HG02610 (cell line): ENCODE results near the gene STK32C.
"Not testable (repeated sequence)": the region's sequence is repeated elsewhere in the genome, so short reads cannot be mapped to it uniquely, and the experiment has no call there.

Source experiments
- ATAC-seq: cut with Tn5 transposase; IDR thresholded peaks from one replicate; pipeline ENCODE4 v1.9.1; 2021; ENCODE audit warnings: mild to moderate bottlenecking, moderate library complexity; ENCODE audit not compliant: unreplicated experiment

The STK32C gene

GRCh38 chr10:132270256-132270655, 37.5 kb downstream of the STK32C start:
- ATAC-seq = no peak

DNA sequence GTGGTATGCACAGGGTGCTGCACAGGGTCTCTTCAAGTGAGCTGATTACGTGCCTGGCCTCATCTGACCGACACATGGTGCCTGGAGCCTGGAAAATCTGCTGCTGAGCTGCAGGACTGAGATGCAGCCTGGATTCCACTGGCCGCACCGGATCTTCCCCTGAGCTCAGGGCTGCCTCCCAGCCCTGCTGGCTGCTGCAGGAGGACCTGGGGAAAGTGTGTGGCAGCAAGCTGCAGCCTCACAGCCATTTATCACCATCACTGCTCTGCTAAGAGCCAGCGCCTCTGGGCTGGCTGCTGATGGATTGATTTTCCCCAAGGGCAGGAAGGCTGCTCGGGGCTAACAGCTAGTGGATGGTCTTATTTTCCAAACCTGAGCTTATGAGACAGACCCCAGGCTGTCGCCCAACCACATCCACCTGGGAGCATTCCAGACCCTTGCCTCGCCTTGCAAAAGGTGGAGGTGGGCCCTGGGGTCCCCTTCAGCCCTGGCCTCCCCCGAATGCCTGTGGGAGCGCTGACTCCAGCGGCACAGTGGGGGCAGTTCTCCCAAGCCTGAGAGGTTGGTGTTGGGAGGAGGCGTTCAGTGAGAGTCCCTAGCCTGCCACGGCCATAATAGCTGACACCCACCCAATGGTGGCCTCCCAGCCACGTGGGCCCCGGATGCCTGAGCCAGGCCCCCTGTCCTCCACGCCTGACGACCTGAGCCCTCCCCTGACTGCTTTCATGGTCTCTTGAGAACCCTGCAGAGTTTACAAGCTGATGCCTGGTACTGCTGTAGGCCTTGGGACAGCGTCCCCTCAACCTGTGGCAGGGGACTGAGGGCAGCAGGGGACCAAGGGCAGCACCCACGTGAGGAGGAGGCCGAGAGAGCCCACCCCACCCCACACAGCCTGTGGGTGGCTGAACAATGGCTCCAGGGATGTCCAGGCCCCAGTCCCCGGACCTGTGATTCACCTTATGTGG, 38.2 kb downstream of the STK32C start:
- no peak for ATAC-seq

DNA sequence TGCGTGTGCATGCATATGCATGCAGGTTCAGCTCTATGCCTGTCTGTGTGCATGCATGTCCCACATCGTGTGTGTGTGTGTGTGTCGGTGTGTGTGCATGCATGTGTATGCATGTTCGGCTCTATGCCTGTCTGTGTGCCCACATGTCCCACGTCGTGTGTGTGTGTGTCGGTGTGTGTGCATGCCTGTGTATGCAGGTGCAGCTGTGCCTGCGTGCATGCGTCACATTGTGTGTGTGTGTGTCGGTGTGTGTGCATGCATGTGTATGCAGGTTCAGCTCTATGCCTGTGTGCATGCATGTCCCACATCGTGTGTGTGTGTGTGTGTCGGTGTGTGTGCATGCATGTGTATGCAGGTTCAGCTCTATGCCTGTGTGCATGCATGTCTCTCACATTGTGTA, 39.8 kb downstream of the STK32C start:
- ATAC-seq = not testable (repeated sequence)

- ATAC-seq = no peak
These were observed 41.1 kb downstream of the STK32C start for GRCh38 chr10:132266594-132267161.

DNA sequence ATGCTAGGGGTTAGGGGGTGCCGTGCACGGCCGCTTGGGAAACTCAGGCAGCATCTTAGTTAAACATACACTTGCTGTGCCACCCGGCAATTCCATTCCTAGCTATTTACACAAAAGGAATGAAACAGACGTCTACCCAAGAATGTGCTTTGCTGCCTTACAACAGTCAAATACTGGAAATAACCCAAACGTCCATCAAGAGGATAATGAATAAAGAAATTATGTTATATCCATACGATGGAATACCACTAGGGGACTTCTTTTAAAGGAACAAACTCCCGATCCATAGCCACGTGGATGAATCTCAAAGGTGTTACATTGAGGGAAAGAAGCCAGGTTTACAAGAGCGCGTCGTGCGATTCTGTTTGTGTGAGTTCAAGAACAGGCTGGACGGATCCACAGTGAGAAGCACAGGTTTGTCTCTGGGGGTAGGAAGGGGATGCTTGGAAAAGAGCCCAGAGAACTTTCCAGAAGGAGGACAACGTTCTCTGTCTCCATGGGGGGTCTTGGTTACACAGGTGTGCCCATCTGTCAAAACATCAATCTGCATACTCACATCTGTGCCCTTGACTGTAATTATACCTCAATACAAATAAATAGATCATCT, 41.8 kb downstream of the STK32C start:
- no peak for ATAC-seq

GRCh38 chr10:132264966-132265889, 42.5 kb downstream of the STK32C start:
- ATAC-seq = no peak

DNA sequence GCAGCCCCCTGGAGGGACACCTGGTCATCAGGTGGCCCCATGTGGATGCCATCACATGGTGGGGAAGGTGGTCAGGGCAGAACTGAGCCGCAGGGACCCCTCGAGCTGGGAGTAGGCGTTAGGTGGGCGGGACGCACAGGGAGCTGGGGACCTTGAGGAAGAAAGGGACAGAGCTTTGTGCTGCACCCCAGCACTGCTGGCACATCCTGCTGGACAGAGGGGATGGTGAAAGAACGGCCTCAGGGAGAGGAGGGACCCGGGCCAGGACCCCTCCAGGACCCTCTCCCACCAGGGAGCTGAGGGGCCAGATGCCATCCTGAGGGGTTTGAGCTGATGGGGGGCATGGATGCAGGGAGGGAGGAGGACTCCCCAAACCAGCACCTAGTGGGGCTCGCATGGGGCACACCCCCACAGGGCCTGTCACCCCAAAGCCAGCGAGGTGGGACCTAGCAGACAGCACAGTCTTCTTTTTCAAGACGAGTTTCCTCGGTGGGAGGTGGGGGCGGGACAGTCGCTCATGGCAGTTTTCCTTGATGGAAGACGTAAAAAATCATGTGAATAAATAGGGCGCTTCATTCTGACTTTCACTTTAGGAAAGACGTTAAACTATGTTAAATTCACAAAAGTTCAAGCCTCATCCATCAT, 43.3 kb downstream of the STK32C start:
- no peak for ATAC-seq

- ATAC-seq = no peak
These were observed 43.9 kb downstream of the STK32C start for GRCh38 chr10:132263866-132264265.

DNA sequence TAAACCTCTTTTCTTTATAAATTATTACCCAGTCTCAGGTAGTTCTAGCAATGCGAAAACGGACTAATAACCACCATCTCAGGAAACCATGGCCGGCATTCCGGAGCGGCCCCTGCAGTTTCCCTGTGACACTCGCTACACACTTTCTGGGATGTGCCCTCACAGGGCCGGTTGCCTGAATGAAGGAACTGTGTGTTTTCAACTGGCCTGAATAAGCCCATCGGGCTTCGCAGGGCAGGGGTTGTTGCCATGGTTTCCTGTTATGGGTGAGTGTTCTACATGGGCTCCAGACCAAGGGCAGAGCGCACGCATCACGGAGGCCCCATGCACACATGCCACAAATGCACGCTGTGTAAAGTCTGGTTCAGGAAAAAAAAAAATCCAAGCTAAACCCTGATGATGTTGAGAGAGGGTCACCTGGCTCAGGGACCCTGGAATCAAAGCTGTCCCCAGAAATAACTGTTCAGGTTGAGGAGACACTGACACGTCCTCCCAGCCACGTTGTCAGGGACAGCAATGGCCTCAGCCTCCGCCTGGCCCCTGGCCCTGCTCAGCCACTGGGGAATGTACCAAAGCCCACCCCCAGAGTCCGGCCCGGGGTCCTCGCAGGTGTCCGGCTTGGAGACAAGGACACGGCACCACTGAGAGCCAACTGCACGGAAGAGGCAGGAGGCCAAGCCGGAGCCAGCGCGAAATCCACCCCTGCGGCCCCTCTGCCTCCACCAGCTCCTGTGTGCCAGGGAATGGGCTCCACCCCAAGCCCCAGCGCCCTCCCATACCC, 47.9 kb downstream of the STK32C start:
- no peak for ATAC-seq

DNA sequence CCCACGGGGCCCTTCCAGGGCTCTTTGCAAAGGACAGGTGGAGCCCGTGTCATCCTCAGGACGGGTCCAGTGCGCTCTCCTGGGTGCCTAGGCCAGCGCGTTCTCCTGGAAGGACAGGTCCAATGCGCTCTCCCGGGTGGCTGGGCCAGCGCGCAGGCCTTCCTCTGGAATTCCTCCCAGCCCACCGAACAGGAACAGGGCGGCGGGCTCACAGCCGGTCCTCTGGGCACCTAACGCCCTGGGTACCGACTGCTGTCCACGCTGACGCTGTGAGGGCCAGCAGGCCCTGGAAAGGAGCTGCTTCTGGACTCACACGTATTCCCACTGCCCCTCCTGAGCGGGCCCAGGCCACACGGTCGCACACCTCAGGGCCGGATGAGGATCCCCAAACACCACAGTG, 49.3 kb downstream of the STK32C start:
- ATAC-seq = no peak

DNA sequence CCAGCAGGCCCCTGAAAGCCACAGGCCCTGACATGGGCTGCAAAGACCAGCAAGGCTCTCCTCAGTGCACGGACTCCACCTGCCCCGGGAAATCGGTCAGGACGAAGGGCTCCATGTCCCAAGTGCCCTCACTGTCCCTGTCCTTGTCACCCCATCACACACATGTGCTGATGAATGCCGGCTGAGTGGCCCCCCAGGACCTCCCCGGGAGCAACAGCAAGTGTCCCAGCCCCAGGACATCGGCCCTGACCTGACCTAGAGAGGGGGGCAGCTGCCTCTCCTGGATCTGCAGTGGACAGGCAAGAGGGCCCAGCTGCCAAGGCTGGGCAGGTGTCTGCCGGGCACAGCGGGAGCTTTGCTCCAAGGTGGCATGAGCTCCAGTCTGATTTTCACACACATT, 49.8 kb downstream of the STK32C start:
- ATAC-seq = no peak

GRCh38 chr10:132257271-132257670, 50.5 kb downstream of the STK32C start:
- no peak for ATAC-seq

GRCh38 chr10:132256866-132257265, 50.9 kb downstream of the STK32C start:
- ATAC-seq = no peak

- ATAC-seq = no peak
These were observed 52.0 kb downstream of the STK32C start for GRCh38 chr10:132255489-132256344.

GRCh38 chr10:132254841-132255240, 52.9 kb downstream of the STK32C start:
- no peak for ATAC-seq

DNA sequence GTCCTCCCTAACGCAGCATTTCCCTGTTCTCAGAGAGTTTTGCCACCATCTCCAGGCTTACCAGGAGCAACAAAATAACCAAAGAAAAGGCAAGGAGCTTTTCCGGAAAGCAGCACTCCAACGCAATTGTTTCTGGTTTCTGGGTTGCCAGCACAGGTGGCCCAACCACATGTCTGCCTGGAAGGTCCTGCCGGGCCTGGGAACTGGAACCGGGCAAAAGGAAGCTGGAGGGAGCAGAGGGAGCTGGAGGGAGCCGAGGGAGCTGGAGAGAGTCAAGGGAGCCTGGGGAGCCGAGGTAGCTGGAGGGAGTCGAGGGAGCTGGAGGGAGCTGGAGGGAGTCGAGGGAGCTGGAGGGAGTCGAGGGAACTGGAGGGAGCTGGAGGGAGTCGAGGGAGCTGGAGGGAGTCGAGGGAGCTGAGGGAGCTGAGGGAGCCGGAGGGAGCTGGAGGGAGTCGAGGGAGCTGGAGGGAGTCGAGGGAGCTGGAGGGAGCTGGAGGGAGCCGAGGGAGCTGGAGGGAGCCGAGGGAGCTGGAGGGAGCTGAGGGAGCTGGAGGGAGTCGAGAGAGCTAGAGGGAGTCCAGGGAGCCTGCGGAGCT, 54.6 kb downstream of the STK32C start:
- ATAC-seq = no peak

- ATAC-seq = no peak
These were observed 55.3 kb downstream of the STK32C start for GRCh38 chr10:132252412-132252811.

DNA sequence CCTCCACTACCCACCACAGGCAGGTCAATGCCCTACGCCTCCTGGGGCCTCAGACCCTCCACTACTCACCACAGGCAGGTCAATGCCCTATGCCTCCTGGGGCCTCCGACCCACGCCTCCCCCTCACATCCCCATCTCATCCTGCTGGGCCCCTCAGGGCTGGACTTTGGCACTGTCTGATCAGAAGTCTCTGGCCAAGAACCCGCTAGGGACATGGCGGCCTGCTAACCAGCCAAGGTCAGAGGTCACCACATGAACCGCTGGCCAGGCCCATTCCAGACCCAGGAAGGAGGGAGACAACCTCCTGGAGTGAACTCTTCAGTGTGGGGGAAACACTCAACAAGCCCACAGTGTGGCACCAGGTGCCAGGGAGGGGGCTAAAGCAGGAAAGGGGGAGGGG, 55.8 kb downstream of the STK32C start:
- no peak for ATAC-seq
